H9 (cell line): ENCODE results near the gene MYO5C. TPM values are rescaled to one million over a fixed set of nuclear protein-coding genes. Genes with fewer than 3 reads are reported as not detected.

Experiments used
- DNase-seq: peaks from one replicate; pipeline ENCODE4 v3.0.0-alpha.2; 2017
- H2AFZ ChIP-seq: one replicate; pipeline ENCODE4 v1.6.1; 2013; ENCODE audit warnings: mild to moderate bottlenecking, low read length, control low read depth, moderate library complexity
- H2AK5ac ChIP-seq: 2 replicates; pipeline ENCODE4 v1.6.1; 2013; ENCODE audit warnings: low read length, control low read depth, mixed read lengths; ENCODE audit not compliant: insufficient read length
- H2BK120ac ChIP-seq: one replicate; pipeline ENCODE4 v1.6.1; 2013; ENCODE audit warnings: low read depth, mild to moderate bottlenecking, low read length, control low read depth, inconsistent platforms; ENCODE audit not compliant: poor library complexity, severe bottlenecking
- H2BK12ac ChIP-seq: 2 replicates; pipeline ENCODE4 v1.6.1; 2013; ENCODE audit warnings: low read length, control low read depth, mixed read lengths, low read depth; ENCODE audit not compliant: insufficient read length
- H2BK15ac ChIP-seq: 2 replicates; pipeline ENCODE4 v1.6.1; 2013; ENCODE audit warnings: low read depth, low read length, control low read depth
- H2BK20ac ChIP-seq: one replicate; pipeline ENCODE4 v1.6.1; 2013; ENCODE audit warnings: low read depth, mild to moderate bottlenecking, low read length, control low read depth, inconsistent platforms; ENCODE audit not compliant: poor library complexity, severe bottlenecking
- H2BK5ac ChIP-seq: 2 replicates; pipeline ENCODE4 v1.6.1; 2013; ENCODE audit warnings: low read length, control low read depth, mixed read lengths; ENCODE audit not compliant: insufficient read length
- H3K14ac ChIP-seq: 2 replicates; pipeline ENCODE4 v1.6.1; 2013; ENCODE audit warnings: low read length, control low read depth; ENCODE audit not compliant: insufficient read depth
- H3K18ac ChIP-seq: 2 replicates; pipeline ENCODE4 v1.6.1; 2013; ENCODE audit warnings: low read depth, mild to moderate bottlenecking, mixed read lengths, low read length, control low read depth; ENCODE audit not compliant: insufficient read length
- H3K23ac ChIP-seq: 2 replicates; pipeline ENCODE4 v1.6.1; 2013; ENCODE audit warnings: low read length, control low read depth, mixed read lengths, low read depth; ENCODE audit not compliant: insufficient read length
- H3K23me2 ChIP-seq: 2 replicates; pipeline ENCODE4 v1.6.1; 2013; ENCODE audit warnings: low read depth, mild to moderate bottlenecking, mixed read lengths, low read length, control low read depth; ENCODE audit not compliant: insufficient read length, poor library complexity, severe bottlenecking
- H3K27ac ChIP-seq: 2 replicates; pipeline ENCODE4 v1.5.1; 2013; ENCODE audit warnings: low read length, control low read depth, mixed read lengths, low read depth; ENCODE audit not compliant: insufficient read length
- H3K27me3 ChIP-seq: 2 replicates; pipeline ENCODE4 v1.6.1; 2013; ENCODE audit warnings: low read length, control low read depth, inconsistent platforms; ENCODE audit not compliant: insufficient read depth
- H3K4ac ChIP-seq: 2 replicates; pipeline ENCODE4 v1.6.1; 2013; ENCODE audit warnings: low read depth, mild to moderate bottlenecking, control low read depth, inconsistent platforms, low read length, moderate library complexity
- H3K4me1 ChIP-seq: 2 replicates; pipeline ENCODE4 v1.6.1; 2013; ENCODE audit warnings: low read length, control low read depth, inconsistent platforms; ENCODE audit not compliant: insufficient read depth
- H3K4me2 ChIP-seq: 2 replicates; pipeline ENCODE4 v1.6.1; 2013; ENCODE audit warnings: low read length, control low read depth, mixed read lengths; ENCODE audit not compliant: insufficient read length, insufficient read depth
- H3K56ac ChIP-seq: 2 replicates; pipeline ENCODE4 v1.6.1; 2013; ENCODE audit warnings: low read depth, mild to moderate bottlenecking, mixed read lengths, low read length, control low read depth; ENCODE audit not compliant: insufficient read length
- H3K79me1 ChIP-seq: 2 replicates; pipeline ENCODE4 v1.6.1; 2013; ENCODE audit warnings: low read depth, mild to moderate bottlenecking, moderate library complexity, low read length, control low read depth, inconsistent platforms; ENCODE audit not compliant: insufficient read depth, poor library complexity, severe bottlenecking
- H3K79me2 ChIP-seq: 2 replicates; pipeline ENCODE4 v1.6.1; 2013; ENCODE audit warnings: low read length, control low read depth, inconsistent platforms; ENCODE audit not compliant: insufficient read depth
- H3K9ac ChIP-seq: 2 replicates; pipeline ENCODE4 v1.6.1; 2013; ENCODE audit warnings: low read length, control low read depth, mixed read lengths; ENCODE audit not compliant: insufficient read length; ENCODE audit errors: extremely low read depth
- H3K9me3 ChIP-seq: one replicate; pipeline ENCODE4 v1.6.1; 2013; ENCODE audit warnings: low read depth, low read length, inconsistent platforms; ENCODE audit not compliant: control insufficient read depth
- H3T11ph ChIP-seq: one replicate; pipeline ENCODE4 v1.6.1; 2013; ENCODE audit warnings: mild to moderate bottlenecking, low read length, control low read depth, inconsistent platforms
- H4K20me1 ChIP-seq: one replicate; pipeline ENCODE4 v1.6.1; 2013; ENCODE audit not compliant: control insufficient read depth, insufficient read length, insufficient read depth
- H4K5ac ChIP-seq: 2 replicates; pipeline ENCODE4 v1.6.1; 2013; ENCODE audit warnings: low read depth, mild to moderate bottlenecking, mixed read lengths, low read length, control low read depth; ENCODE audit not compliant: insufficient read length
- H4K8ac ChIP-seq: replicated peaks from 2 replicates; pipeline ENCODE4 v1.6.1; 2013; ENCODE audit warnings: low read length, control low read depth, mixed read lengths, low read depth; ENCODE audit not compliant: insufficient read length
- H4K91ac ChIP-seq: 2 replicates; pipeline ENCODE4 v1.6.1; 2013; ENCODE audit warnings: low read depth, mild to moderate bottlenecking, moderate library complexity, mixed read lengths, low read length, control low read depth; ENCODE audit not compliant: insufficient read length
- H3K27ac Mint-ChIP-seq, 3 experiments: 2 replicates in 2 of 3; 3 replicates in 1 of 3; pipeline ENCODE4 v1.8.0; 2020 to 2021; ENCODE audit warnings: mixed read lengths in 3 of 3, mild to moderate bottlenecking in 1 of 3, moderate library complexity in 1 of 3
- H3K27me3 Mint-ChIP-seq: 2 replicates; pipeline ENCODE4 v1.8.0; 2021; ENCODE audit warnings: low read depth, mild to moderate bottlenecking, moderate library complexity, mixed read lengths
- H3K36me3 Mint-ChIP-seq, 3 experiments: 2 replicates in 2 of 3; 3 replicates in 1 of 3; pipeline ENCODE4 v1.8.0; 2020 to 2021; ENCODE audit warnings: low read depth in 3 of 3, mixed read lengths in 3 of 3; ENCODE audit not compliant: insufficient read depth in 1 of 3
- H3K4me1 Mint-ChIP-seq, 2 experiments: 2 replicates each; pipeline ENCODE4 v1.8.0; 2020; ENCODE audit warnings: mixed read lengths in 2 of 2
- H3K4me3 Mint-ChIP-seq, 2 experiments: 2 replicates in 1 of 2; 3 replicates in 1 of 2; pipeline ENCODE4 v1.8.0; 2020 to 2021; ENCODE audit warnings: mild to moderate bottlenecking in 2 of 2, mixed read lengths in 2 of 2, moderate library complexity in 1 of 2
- H3K9me3 Mint-ChIP-seq, 2 experiments: 2 replicates in 1 of 2; 3 replicates in 1 of 2; pipeline ENCODE4 v1.8.0; 2020; ENCODE audit warnings: mild to moderate bottlenecking in 2 of 2, mixed read lengths in 2 of 2, moderate library complexity in 1 of 2
- WGBS: extraction: QIAGEN DNeasy Blood & Tissue Kit; methylation state at CpG from one replicate; pipeline ENCODE4 v1.1.7; 2013; ENCODE audit warnings: missing lambda C conversion rate, low lambda C conversion rate, mixed read lengths; ENCODE audit not compliant: insufficient read length; ENCODE audit errors: extremely low coverage; 5-methylcytosine and 5-hydroxymethylcytosine counted together
- total RNA-seq: library from RNA; stranded (reverse); gene quantifications from 2 replicates; pipeline ENCODE4 v1.2.1, GENCODE V29; 2021
- TF ChIP-seq, protein P1 (sequence below): fragments of 200-600 bp; sonication (generic); conservative IDR thresholded peaks from 3 replicates; pipeline ENCODE4 v1.8.0; 2021; ENCODE audit warnings: antibody characterized with exemption, mild to moderate bottlenecking

Gene MYO5C
- total RNA-seq, 1 experiment from 2014 or later = 22.2 TPM

- Histone ChIP-seq H3K9ac (no peak overlapping the region), H2BK12ac (no peak overlapping the region), H2BK20ac (no peak overlapping the region), H4K8ac (no peak overlapping the region), H3K4me2 (no peak overlapping the region), H3K23ac (no peak overlapping the region), H2AK5ac (no peak overlapping the region), H2BK120ac (no peak overlapping the region), H3K9me3 (no peaks in the 10 kb centered on the region), H2BK15ac (no peak overlapping the region), H2AFZ (no peak overlapping the region), H4K5ac (no peak overlapping the region), H3K23me2 (no peaks in the 10 kb centered on the region), H3K4me1 (no peaks in the 10 kb centered on the region), H2BK5ac (no peak overlapping the region), H3K27ac (no peak overlapping the region), H4K20me1 (no peaks in the 10 kb centered on the region), H3K14ac (no peak overlapping the region), H3K18ac (no peak overlapping the region), H3K4ac (no peak overlapping the region), H3K56ac (no peak overlapping the region), H3T11ph (no peak overlapping the region), H4K91ac (no peak overlapping the region), H3K27me3 (no peaks in the 10 kb centered on the region), H3K79me2 (no peaks in the 10 kb centered on the region), H3K79me1 (no peaks in the 10 kb centered on the region)
- DNase-seq = no peak
- peaks cover 18 to 54% (median 45%) of the 10 kb centered on the region in 3 experiments; a peak in 6 of 7 replicates for H3K36me3 Mint-ChIP-seq
- no peak overlapping the region for H3K4me3 Mint-ChIP-seq
- H3K4me1 Mint-ChIP-seq = no peaks in the 10 kb centered on the region
- TF ChIP-seq, protein P1, sequence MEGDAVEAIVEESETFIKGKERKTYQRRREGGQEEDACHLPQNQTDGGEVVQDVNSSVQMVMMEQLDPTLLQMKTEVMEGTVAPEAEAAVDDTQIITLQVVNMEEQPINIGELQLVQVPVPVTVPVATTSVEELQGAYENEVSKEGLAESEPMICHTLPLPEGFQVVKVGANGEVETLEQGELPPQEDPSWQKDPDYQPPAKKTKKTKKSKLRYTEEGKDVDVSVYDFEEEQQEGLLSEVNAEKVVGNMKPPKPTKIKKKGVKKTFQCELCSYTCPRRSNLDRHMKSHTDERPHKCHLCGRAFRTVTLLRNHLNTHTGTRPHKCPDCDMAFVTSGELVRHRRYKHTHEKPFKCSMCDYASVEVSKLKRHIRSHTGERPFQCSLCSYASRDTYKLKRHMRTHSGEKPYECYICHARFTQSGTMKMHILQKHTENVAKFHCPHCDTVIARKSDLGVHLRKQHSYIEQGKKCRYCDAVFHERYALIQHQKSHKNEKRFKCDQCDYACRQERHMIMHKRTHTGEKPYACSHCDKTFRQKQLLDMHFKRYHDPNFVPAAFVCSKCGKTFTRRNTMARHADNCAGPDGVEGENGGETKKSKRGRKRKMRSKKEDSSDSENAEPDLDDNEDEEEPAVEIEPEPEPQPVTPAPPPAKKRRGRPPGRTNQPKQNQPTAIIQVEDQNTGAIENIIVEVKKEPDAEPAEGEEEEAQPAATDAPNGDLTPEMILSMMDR = no peak
- no CpG with 5 or more reads among the region's 9 CpGs for WGBS
- H3K27me3 Mint-ChIP-seq = no peaks in the 10 kb centered on the region
- H3K9me3 Mint-ChIP-seq = peaks cover 4 to 5% of the 10 kb centered on the region in 2 experiments
- no peak overlapping the region; a peak in 1 of 7 replicates for H3K27ac Mint-ChIP-seq
These were observed 145.4 kb downstream of the MYO5C start for GRCh38 chr15:52150043-52150825.
